ENCODE results near the gene MEIOSIN. TPM values are rescaled to one million over a fixed set of nuclear protein-coding genes. Genes with fewer than 3 reads are reported as not detected.

Gene MEIOSIN
- total RNA-seq, 1 experiment from 2014 or later: not detected

DNA sequence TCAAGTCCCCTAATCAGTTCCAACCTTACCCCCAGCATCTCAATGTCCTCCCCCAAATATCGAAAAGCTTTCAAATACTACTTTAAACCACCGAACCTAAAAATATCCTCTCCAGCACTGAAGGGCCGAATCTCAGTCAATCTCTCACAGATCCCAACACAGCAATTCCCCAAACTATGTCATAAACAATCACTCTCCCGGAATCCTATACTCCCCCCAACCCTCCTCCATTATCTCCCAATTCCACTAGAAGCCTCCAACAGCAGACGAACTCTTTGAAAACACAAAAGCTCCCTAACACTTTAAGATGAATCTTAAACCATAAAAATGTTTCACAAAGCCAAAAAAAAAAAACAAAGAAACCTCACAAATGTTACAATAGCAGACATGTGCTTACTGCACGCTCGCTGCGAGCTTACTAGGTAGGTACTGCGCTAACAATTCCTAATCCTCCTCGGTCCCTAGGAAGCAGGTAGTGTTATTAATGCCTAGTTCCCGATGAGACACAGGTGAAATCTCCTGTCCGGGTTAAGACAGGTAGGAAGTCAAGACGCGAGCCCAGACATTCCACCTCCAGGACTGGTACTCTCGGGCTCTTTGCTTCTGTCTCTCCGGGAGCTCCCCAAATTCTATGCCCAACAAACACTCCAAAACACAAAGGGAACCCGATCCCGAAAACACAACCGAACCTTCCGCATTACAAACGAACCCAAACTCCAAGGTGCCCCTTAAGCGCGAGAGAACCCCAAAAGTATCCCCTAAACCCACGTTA, 16.7 kb upstream of the MEIOSIN start:
- TSS peak; percentile 85 for BruUV-seq (replicated peaks)
- ChIA-PET POLR2A (ENCODE audit: low non-redundant PET) (interaction anchor here (0.6 to 1.3 kb wide), 7 partner anchors 14 to 263 kb away, joined by 3 to 25 read pairs (median 5); partner anchors contain the start of genes FBXO46 and IRF2BP1), CTCF (interaction anchor here (1.6 kb wide), 1 partner anchor 24 kb away, joined by 6 read pairs; the partner anchor contains the start of gene QPCTL)
- Histone ChIP-seq H3K36me3 (ENCODE audit: insufficient read depth, low read length, poor library complexity, severe bottlenecking) (peaks cover 9% of the 10 kb centered on the region), H3K4me3 (ENCODE audit: low read depth, low read length, poor library complexity, severe bottlenecking) (peak overlapping the region; percentile 63), H3K4me1 (ENCODE audit: insufficient read depth, low read length, poor library complexity, severe bottlenecking) (peaks cover 8% of the 10 kb centered on the region), H3K27ac (ENCODE audit: low read depth, low read length, poor library complexity, severe bottlenecking) (peak overlapping the region; percentile 98), H3K9me3 (ENCODE audit: low read depth, low read length, poor library complexity, severe bottlenecking) (no peaks in the 10 kb centered on the region), H3K27me3 (replicated peaks; ENCODE audit: insufficient read depth, low read depth, low read length, poor library complexity) (no peaks in the 10 kb centered on the region)
- DNase-seq (ENCODE audit: low spot score): no peak
- intact Hi-C loops (cut with micrococcal nuclease; ENCODE audit: unreplicated experiment): no loop called here
- TF ChIP-seq, protein P1, sequence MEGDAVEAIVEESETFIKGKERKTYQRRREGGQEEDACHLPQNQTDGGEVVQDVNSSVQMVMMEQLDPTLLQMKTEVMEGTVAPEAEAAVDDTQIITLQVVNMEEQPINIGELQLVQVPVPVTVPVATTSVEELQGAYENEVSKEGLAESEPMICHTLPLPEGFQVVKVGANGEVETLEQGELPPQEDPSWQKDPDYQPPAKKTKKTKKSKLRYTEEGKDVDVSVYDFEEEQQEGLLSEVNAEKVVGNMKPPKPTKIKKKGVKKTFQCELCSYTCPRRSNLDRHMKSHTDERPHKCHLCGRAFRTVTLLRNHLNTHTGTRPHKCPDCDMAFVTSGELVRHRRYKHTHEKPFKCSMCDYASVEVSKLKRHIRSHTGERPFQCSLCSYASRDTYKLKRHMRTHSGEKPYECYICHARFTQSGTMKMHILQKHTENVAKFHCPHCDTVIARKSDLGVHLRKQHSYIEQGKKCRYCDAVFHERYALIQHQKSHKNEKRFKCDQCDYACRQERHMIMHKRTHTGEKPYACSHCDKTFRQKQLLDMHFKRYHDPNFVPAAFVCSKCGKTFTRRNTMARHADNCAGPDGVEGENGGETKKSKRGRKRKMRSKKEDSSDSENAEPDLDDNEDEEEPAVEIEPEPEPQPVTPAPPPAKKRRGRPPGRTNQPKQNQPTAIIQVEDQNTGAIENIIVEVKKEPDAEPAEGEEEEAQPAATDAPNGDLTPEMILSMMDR (conservative IDR thresholded peaks at IDR 0.05; ENCODE audit: low read depth, low read length): no peak
- TF ChIP-seq EZH2 (IDR thresholded peaks at IDR 0.05; ENCODE audit: borderline replicate concordance, low read depth, low read length, poor library complexity, severe bottlenecking): no peak

- DNase-seq (ENCODE audit: low spot score): peak; percentile 99
Observed at GRCh38 chr19:45717131-45717982, 15.9 kb upstream of the MEIOSIN start.

More at GRCh38 chr19:45717131-45717982, 15.9 kb upstream of the MEIOSIN start:
- intact Hi-C loops (cut with micrococcal nuclease; ENCODE audit: unreplicated experiment): no loop called here
- CTCF ChIA-PET: interaction anchor here (1.6 kb wide), 1 partner anchor 25 kb away, joined by 6 read pairs; the partner anchor contains the start of gene QPCTL
- Histone ChIP-seq H3K27ac (ENCODE audit: low read depth, low read length, poor library complexity, severe bottlenecking) (peak overlapping the region; percentile 98), H3K36me3 (ENCODE audit: insufficient read depth, low read length, poor library complexity, severe bottlenecking) (peaks cover 9% of the 10 kb centered on the region), H3K4me1 (ENCODE audit: insufficient read depth, low read length, poor library complexity, severe bottlenecking) (peaks cover 8% of the 10 kb centered on the region), H3K9me3 (ENCODE audit: low read depth, low read length, poor library complexity, severe bottlenecking) (no peaks in the 10 kb centered on the region), H3K27me3 (replicated peaks; ENCODE audit: insufficient read depth, low read depth, low read length, poor library complexity) (no peaks in the 10 kb centered on the region), H3K4me3 (ENCODE audit: low read depth, low read length, poor library complexity, severe bottlenecking) (peak overlapping the region; percentile 63)
- POLR2A ChIA-PET (ENCODE audit: low non-redundant PET): interaction anchor here (0.6 to 1.3 kb wide), 7 partner anchors 13 to 263 kb away, joined by 3 to 14 read pairs (median 5); partner anchors contain the start of genes FBXO46 and IRF2BP1
- TF ChIP-seq EZH2 (IDR thresholded peaks at IDR 0.05; ENCODE audit: borderline replicate concordance, low read depth, low read length, poor library complexity, severe bottlenecking): no peak
- TF ChIP-seq, protein P1 (conservative IDR thresholded peaks at IDR 0.05; ENCODE audit: low read depth, low read length): peak; percentile 27; the same call in 1 of the 2 replicates
- BruUV-seq (replicated peaks): no TSS peak

All from A673 (cell line).